ENCODE measurements around the gene CDCA3.
A peak's percentile ranks its signal among the peaks of the same experiment; 100 is the strongest.
"Not testable (repeated sequence)": the region's sequence is repeated elsewhere in the genome, so short reads cannot be mapped to it uniquely, and the experiment has no call there.

CDCA3 gene

DNA sequence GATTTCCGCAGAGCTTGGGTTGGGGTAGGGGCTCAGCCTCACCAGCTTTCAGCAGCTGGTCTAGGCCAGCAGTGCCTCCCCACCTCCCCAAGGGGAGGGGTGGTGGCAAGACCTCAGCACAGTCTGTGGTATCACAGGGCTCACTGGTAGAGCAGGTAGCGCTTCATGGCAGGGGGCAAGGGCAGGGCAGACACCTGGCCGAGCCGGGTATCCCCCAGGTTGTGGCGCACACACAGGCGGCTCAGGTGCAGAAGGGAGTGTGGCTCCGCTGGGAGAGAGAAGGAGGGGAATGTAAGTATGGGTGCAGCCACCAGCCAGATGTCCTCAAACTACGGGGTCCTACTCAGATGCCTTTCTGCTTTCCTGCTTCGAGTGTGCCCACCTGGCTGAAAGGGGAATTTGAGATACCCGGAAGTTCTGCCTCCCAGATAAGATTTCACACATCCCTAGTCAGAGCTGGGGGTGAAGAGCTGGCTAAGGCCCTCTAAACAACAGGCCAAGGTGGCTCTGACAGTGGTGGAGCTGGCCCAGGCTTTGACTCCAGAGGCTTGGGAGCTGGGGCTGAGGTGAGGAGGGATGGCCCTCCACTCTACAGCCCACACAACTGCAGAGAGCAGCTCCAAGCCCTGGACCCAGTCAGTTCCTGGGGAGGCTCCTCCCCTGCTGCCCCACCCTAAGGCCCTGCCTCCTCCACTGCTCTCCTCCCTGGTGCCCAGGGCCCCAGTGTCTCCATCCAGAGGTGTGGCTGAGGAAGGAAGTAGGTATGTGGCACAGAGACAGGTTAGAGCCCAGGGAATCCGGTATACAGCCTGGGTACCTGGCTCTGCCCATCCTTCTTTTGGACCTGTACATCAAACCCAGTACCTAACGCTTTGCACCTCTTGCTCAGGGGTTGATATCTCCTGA, 20.2 kb upstream of the CDCA3 start:
- TF ChIP-seq, protein P1, sequence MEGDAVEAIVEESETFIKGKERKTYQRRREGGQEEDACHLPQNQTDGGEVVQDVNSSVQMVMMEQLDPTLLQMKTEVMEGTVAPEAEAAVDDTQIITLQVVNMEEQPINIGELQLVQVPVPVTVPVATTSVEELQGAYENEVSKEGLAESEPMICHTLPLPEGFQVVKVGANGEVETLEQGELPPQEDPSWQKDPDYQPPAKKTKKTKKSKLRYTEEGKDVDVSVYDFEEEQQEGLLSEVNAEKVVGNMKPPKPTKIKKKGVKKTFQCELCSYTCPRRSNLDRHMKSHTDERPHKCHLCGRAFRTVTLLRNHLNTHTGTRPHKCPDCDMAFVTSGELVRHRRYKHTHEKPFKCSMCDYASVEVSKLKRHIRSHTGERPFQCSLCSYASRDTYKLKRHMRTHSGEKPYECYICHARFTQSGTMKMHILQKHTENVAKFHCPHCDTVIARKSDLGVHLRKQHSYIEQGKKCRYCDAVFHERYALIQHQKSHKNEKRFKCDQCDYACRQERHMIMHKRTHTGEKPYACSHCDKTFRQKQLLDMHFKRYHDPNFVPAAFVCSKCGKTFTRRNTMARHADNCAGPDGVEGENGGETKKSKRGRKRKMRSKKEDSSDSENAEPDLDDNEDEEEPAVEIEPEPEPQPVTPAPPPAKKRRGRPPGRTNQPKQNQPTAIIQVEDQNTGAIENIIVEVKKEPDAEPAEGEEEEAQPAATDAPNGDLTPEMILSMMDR (IDR thresholded peaks at IDR 0.05; ENCODE audit: low read depth, low read length) = no peak
- no peak for TF ChIP-seq MYC (IDR thresholded peaks at IDR 0.05; ENCODE audit: low read depth, low read length)
- TF ChIP-seq POLR2A (IDR thresholded peaks at IDR 0.05; ENCODE audit: extremely low read depth, insufficient read length) = no peak
- no peak overlapping the region for H3K4me3 ChIP-seq (ENCODE audit: low read depth, low read length)
- DNase-seq (ENCODE audit: low read depth) = peak; percentile 55

DNA sequence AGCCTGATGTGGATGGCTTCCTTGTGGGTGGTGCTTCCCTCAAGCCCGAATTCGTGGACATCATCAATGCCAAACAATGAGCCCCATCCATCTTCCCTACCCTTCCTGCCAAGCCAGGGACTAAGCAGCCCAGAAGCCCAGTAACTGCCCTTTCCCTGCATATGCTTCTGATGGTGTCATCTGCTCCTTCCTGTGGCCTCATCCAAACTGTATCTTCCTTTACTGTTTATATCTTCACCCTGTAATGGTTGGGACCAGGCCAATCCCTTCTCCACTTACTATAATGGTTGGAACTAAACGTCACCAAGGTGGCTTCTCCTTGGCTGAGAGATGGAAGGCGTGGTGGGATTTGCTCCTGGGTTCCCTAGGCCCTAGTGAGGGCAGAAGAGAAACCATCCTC, 19.2 kb upstream of the CDCA3 start:
- not testable (repeated sequence) for H3K4me3 ChIP-seq (ENCODE audit: low read depth, low read length); DNase-seq (ENCODE audit: low read depth)

DNA sequence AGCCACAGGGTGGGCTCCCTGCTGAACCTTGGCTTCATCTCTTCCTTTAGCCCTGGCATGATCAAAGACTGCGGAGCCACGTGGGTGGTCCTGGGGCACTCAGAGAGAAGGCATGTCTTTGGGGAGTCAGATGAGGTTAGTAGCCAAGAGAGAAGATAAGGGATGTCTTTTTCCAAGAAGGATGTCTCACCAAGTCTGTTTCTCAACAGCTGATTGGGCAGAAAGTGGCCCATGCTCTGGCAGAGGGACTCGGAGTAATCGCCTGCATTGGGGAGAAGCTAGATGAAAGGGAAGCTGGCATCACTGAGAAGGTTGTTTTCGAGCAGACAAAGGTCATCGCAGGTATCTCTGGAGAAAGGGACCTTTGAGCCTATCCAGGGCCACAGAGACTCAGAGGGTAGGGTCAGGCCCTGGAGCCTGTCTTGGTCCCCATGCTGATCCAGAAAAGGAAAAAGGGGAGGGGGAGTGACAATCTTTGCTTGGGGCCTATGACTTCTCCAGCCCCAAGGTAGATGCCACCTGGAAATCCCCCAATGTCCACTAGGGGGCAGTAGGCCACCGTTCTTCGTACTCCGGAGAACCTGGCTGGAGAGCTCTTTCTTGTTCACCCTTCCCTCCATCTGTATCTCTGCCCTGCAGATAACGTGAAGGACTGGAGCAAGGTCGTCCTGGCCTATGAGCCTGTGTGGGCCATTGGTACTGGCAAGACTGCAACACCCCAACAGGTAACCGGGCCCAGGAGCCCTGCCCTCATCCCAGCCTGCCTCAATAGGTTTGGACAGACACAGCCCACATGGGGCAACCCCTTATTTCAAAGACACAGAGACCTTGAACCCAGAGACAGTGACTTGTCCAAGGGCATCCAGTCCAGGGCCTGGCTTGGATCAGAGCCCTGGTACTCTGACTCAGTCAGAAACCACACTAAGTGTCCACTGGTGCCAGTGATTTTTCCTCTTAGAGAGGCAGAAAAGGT, 18.2 kb upstream of the CDCA3 start:
- peak overlapping the region; percentile 96 for H3K4me3 ChIP-seq (ENCODE audit: low read depth, low read length)
- DNase-seq (ENCODE audit: low read depth) = peak; percentile 84
- TF ChIP-seq, protein P1 (IDR thresholded peaks at IDR 0.05; ENCODE audit: low read depth, low read length) = peak; percentile 85
- TF ChIP-seq MYC (IDR thresholded peaks at IDR 0.05; ENCODE audit: low read depth, low read length) (no peak), POLR2A (IDR thresholded peaks at IDR 0.05; ENCODE audit: extremely low read depth, insufficient read length) (no peak)
- TF ChIP-seq, protein P2, sequence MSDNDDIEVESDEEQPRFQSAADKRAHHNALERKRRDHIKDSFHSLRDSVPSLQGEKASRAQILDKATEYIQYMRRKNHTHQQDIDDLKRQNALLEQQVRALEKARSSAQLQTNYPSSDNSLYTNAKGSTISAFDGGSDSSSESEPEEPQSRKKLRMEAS (IDR thresholded peaks at IDR 0.05; ENCODE audit: low read depth, low read length) = peak; percentile 41; the same call in 1 of the 2 replicates

DNA sequence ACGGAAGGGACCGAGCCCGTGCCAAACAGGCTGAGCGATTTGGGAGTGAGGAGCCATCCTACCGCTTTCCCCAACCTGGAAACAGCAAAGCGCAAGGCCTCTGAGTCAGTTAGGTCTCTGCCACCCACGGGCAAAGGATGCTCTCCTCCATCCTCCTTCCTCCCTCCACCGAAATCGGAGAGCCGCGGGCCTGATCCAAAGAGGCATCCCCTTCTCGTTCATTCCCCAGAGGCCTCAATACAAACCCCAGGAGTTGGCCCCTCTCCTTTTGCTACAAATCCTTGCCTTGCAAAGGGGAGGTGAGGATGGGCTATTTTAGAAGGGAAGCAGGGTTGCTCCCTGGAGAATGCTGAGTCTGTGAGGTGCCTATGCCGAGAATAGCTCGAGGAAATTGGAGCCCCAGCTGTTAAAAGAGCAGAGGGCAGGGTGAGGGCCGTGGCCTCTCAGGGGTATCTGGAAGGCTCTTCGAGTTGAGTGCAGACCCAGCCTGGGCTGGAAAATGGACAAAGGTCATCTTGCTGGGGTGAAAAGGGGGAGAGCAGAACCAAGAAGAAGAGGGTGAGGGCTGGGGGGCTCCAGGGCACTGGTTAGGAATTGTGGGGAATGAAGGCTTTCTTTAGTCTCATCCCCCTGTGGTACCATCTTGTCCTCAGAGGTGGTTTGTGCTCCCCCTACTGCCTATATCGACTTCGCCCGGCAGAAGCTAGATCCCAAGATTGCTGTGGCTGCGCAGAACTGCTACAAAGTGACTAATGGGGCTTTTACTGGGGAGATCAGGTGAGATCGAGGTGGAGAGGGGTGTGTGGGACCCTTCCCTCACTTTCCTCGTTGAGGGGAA, 17.3 kb upstream of the CDCA3 start:
- TF ChIP-seq MYC (IDR thresholded peaks at IDR 0.05; ENCODE audit: low read depth, low read length) = no peak
- TF ChIP-seq, protein P1 (IDR thresholded peaks at IDR 0.05; ENCODE audit: low read depth, low read length) = peak; percentile 21
- no peak for TF ChIP-seq POLR2A (IDR thresholded peaks at IDR 0.05; ENCODE audit: extremely low read depth, insufficient read length)
- TF ChIP-seq, protein P2 (IDR thresholded peaks at IDR 0.05; ENCODE audit: low read depth, low read length) = no peak
- peak overlapping the region; percentile 96 for H3K4me3 ChIP-seq (ENCODE audit: low read depth, low read length)
- DNase-seq (ENCODE audit: low read depth) = peak; percentile 44

DNA sequence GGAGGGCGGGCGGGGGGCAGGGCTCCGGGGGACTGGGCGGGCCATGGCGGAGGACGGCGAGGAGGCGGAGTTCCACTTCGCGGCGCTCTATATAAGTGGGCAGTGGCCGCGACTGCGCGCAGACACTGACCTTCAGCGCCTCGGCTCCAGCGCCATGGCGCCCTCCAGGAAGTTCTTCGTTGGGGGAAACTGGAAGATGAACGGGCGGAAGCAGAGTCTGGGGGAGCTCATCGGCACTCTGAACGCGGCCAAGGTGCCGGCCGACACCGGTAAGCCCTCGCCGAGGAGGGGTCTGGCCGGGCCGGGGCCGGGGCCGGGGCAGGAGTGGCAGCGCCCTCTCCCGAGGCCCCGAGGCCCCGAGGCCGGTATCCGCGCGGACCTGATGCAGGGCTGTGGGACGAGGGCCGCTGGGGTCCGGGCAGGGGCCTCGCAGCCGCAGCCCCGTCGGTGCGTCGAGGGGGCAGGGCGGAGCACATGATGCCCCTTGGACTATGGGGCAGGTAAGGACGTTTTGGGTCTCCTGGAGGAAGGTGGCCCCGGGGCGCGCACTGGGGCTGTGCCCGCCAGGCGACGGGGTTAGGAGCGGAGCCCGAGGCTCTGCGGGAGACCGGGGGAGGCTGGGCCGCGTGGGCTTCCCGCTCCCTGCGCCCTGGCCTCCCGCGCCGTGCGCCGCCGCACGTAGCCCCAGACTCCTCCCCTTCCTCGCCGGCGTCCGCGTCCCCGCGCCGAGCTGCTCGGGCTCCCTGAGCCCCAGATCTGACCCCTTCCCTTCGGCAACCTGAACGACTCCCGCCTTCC, 16.5 kb upstream of the CDCA3 start, which contains the start of gene TPI1:
TSS of gene TPI1 (plus strand) at position 119 of the 798 bp plus-strand sequence. CDS start at position 155, 36 bp downstream.
- DNase-seq (ENCODE audit: low read depth) = peak; percentile 84
- TF ChIP-seq MYC (IDR thresholded peaks at IDR 0.05; ENCODE audit: low read depth, low read length) = no peak; the same call in 1 of the 2 replicates
- TF ChIP-seq, protein P1 (IDR thresholded peaks at IDR 0.05; ENCODE audit: low read depth, low read length) = no peak
- peak; percentile 97 for TF ChIP-seq POLR2A (IDR thresholded peaks at IDR 0.05; ENCODE audit: extremely low read depth, insufficient read length)
- TF ChIP-seq, protein P2 (IDR thresholded peaks at IDR 0.05; ENCODE audit: low read depth, low read length) = 0 out of 2 replicates have a peak, but pooled peaks have one; percentile 2
- H3K4me3 ChIP-seq (ENCODE audit: low read depth, low read length) = peak within 1 kb of the TSS; percentile 96

Data from NB4 (cell line).